HCT116 (cell line): ENCODE measurements around the gene LINGO3. TPM values are rescaled to one million over a fixed set of nuclear protein-coding genes. Genes with fewer than 3 reads are reported as not detected.

Source experiments
- ATAC-seq: fragments of 200-7000 bp; cut with Tn5 transposase; 2 replicates; pipeline ENCODE4 v1.9.1; 2020; ENCODE audit warnings: mild to moderate bottlenecking, moderate library complexity
- BruUV-seq: library from RNA; stranded (reverse); fragments of 400-500 nt; replicated peaks from 2 replicates; lab custom pipeline; 2021; lab: Mats Ljungman, UMichigan
- CTCF ChIA-PET: fragments of 300-600 bp; sonication (Branson Sonifier 250); formaldehyde crosslinking; loops from one replicate; lab custom pipeline; 2021; ENCODE audit warnings: antibody characterized with exemption; lab: Charles Lee
- POLR2A ChIA-PET: fragments of 300-600, 350-600 bp; sonication (Branson Sonifier 250); formaldehyde crosslinking; loops from one replicate; lab custom pipeline; 2021; ENCODE audit warnings: antibody characterized with exemption; lab: Charles Lee
- RAD21 ChIA-PET, 2 experiments: fragments of 300-600 bp; sonication (Branson Sonifier 250); formaldehyde crosslinking; loops; one replicate each; lab custom pipeline; 2023; ENCODE audit warnings: low total read pairs in 2 of 2; ENCODE audit not compliant: uncharacterized antibody in 2 of 2, unreplicated experiment in 2 of 2, low non-redundant PET in 1 of 2; lab: Charles Lee
- DNase-seq: peaks from one replicate; pipeline ENCODE4 v3.0.0-alpha.2; 2010; ENCODE audit warnings: low read depth, low spot score
- H2AFZ ChIP-seq: fragments of 200-600 bp; shearing (Covaris generic), sonication (generic); 2 replicates; pipeline ENCODE4 v1.6.1; 2017; ENCODE audit warnings: low read depth, mixed run types, mixed read lengths, antibody characterized with exemption, low read length; ENCODE audit not compliant: poor library complexity, severe bottlenecking
- H3K27ac ChIP-seq: 2 replicates; pipeline ENCODE4 v1.5.1; 2012; ENCODE audit warnings: low read depth, low read length
- H3K27me3 ChIP-seq: fragments of 200-600 bp; sonication (generic); 2 replicates; pipeline ENCODE4 v1.6.1; 2016; ENCODE audit warnings: mixed run types, low read length, mixed read lengths; ENCODE audit not compliant: insufficient read depth
- H3K36me3 ChIP-seq, 2 experiments: fragments of 200-500 bp in 1 of 2; fragments of 200-600 bp in 1 of 2; sonication (Bioruptor generic) in 1 of 2; sonication (generic) in 1 of 2; 2 replicates each; pipeline versions ENCODE4 v1.5.1 to v1.6.1; 2014 to 2016; ENCODE audit warnings: low read length in 2 of 2, inconsistent platforms in 1 of 2, mixed read lengths in 1 of 2, mixed run types in 1 of 2; ENCODE audit not compliant: insufficient read depth in 2 of 2, control insufficient read depth in 1 of 2
- H3K4me1 ChIP-seq, 2 experiments: fragments of 200-600 bp in 1 of 2; sonication (generic) in 1 of 2; 2 replicates each; pipeline versions ENCODE4 v1.5.1 to v1.6.1; 2012 to 2017; ENCODE audit warnings: low read length in 2 of 2, inconsistent platforms in 1 of 2, mild to moderate bottlenecking in 1 of 2, mixed read lengths in 1 of 2, mixed run types in 1 of 2, moderate library complexity in 1 of 2; ENCODE audit not compliant: insufficient read depth in 2 of 2, control insufficient read depth in 1 of 2
- H3K4me2 ChIP-seq: fragments of 200-600 bp; sonication (generic); 2 replicates; pipeline ENCODE4 v1.6.1; 2017; ENCODE audit warnings: mixed run types, low read length, mixed read lengths
- H3K4me3 ChIP-seq, 2 experiments: fragments of 200-600 bp in 1 of 2; sonication (generic) in 1 of 2; replicated peaks in 1 of 2; 2 replicates each; pipeline ENCODE4 v1.5.1; 2011 to 2016; ENCODE audit warnings: low read length in 2 of 2, control low read depth in 1 of 2, low read depth in 1 of 2, mild to moderate bottlenecking in 1 of 2, mixed read lengths in 1 of 2, mixed run types in 1 of 2
- H3K79me2 ChIP-seq: fragments of 200-600 bp; sonication (generic); 2 replicates; pipeline ENCODE4 v1.6.1; 2017; ENCODE audit warnings: mild to moderate bottlenecking, mixed run types, low read length, moderate library complexity, mixed read lengths; ENCODE audit not compliant: insufficient read depth
- H3K9ac ChIP-seq: fragments of 200-600 bp; sonication (generic); 2 replicates; pipeline ENCODE4 v1.6.1; 2016; ENCODE audit warnings: low read length, mixed read lengths
- H3K9me2 ChIP-seq: fragments of 200-600 bp; sonication (generic), shearing (Covaris generic); 2 replicates; pipeline ENCODE4 v1.6.1; 2017; ENCODE audit warnings: mixed run types, mild to moderate bottlenecking, moderate library complexity; ENCODE audit not compliant: insufficient read depth
- H3K9me3 ChIP-seq, 2 experiments: fragments of 200-500 bp in 1 of 2; fragments of 200-600 bp in 1 of 2; sonication (Bioruptor generic) in 1 of 2; sonication (generic) in 1 of 2; 2 replicates each; pipeline ENCODE4 v1.6.1; 2014 to 2017; ENCODE audit warnings: low read length in 2 of 2, mixed read lengths in 2 of 2, inconsistent platforms in 1 of 2, low read depth in 1 of 2, mild to moderate bottlenecking in 1 of 2, mixed run types in 1 of 2, moderate library complexity in 1 of 2; ENCODE audit not compliant: control insufficient read depth in 1 of 2, insufficient read depth in 1 of 2
- H4K20me1 ChIP-seq: fragments of 200-600 bp; sonication (generic), shearing (Covaris generic); 2 replicates; pipeline ENCODE4 v1.6.1; 2017; ENCODE audit warnings: mixed run types, mild to moderate bottlenecking, moderate library complexity; ENCODE audit not compliant: insufficient read depth
- ATF3 ChIP-seq: IDR thresholded peaks from 2 replicates; pipeline ENCODE4 v1.6.1; 2012
- CBX3 ChIP-seq: IDR thresholded peaks from 2 replicates; pipeline ENCODE4 v1.6.1; 2012; ENCODE audit warnings: low read depth
- CEBPB ChIP-seq: IDR thresholded peaks from 2 replicates; pipeline ENCODE4 v1.6.1; 2012; ENCODE audit warnings: low read depth
- EGR1 ChIP-seq: IDR thresholded peaks from 2 replicates; pipeline ENCODE4 v1.6.1; 2012; ENCODE audit warnings: low read depth
- ELF1 ChIP-seq: IDR thresholded peaks from 2 replicates; pipeline ENCODE4 v1.6.1; 2012; ENCODE audit warnings: low read depth, borderline replicate concordance
- EZH2 ChIP-seq: fragments of 200-600 bp; sonication (generic); IDR thresholded peaks from 2 replicates; pipeline ENCODE4 v1.6.1; 2017; ENCODE audit warnings: antibody characterized with exemption, mixed run types
- EZH2phosphoT487 ChIP-seq: fragments of 200-600 bp; IDR thresholded peaks from 2 replicates; pipeline ENCODE4 v1.6.1; 2018; ENCODE audit warnings: antibody characterized with exemption, borderline replicate concordance
- FOSL1 ChIP-seq: IDR thresholded peaks from 2 replicates; pipeline ENCODE4 v1.6.1; 2012; ENCODE audit warnings: low read depth
- POLR2A ChIP-seq: IDR thresholded peaks from 2 replicates; pipeline ENCODE4 v1.7.0; 2011; ENCODE audit warnings: borderline replicate concordance; ENCODE audit not compliant: insufficient read depth, insufficient read length; ENCODE audit errors: extremely low read depth
- POLR2AphosphoS5 ChIP-seq: IDR thresholded peaks from 2 replicates; pipeline ENCODE4 v1.6.1; 2011; ENCODE audit warnings: mild to moderate bottlenecking, low read depth, low read length, moderate library complexity
- RAD21 ChIP-seq: IDR thresholded peaks from 2 replicates; pipeline ENCODE4 v1.6.1; 2012; ENCODE audit warnings: low read depth, mild to moderate bottlenecking
- TCF7L2 ChIP-seq: IDR thresholded peaks from 2 replicates; pipeline ENCODE4 v1.7.0; 2011; ENCODE audit warnings: borderline replicate concordance, inconsistent platforms; ENCODE audit not compliant: insufficient read depth, insufficient read length; ENCODE audit errors: extremely low read depth
- YY1 ChIP-seq: IDR thresholded peaks from 2 replicates; pipeline ENCODE4 v1.6.1; 2011; ENCODE audit warnings: low read length, low read depth, moderate library complexity, mild to moderate bottlenecking; ENCODE audit not compliant: insufficient replicate concordance; ENCODE audit errors: extremely low read depth
- ZFX ChIP-seq: fragments of 450-650 bp; IDR thresholded peaks from 2 replicates; pipeline ENCODE4 v1.6.1; 2017
- ZNF274 ChIP-seq: fragments of 200-500 bp; sonication (Bioruptor generic); IDR thresholded peaks from 2 replicates; pipeline ENCODE4 v1.6.1; 2014; ENCODE audit warnings: mild to moderate bottlenecking, low read depth, low read length, inconsistent platforms
- intact Hi-C: fragments of 100-400 bp; cut with micrococcal nuclease; formaldehyde crosslinking; loops from 2 replicates; pipeline ENCODE4 v1.10.0; 2022
- total RNA-seq: library from RNA; stranded (reverse); gene quantifications from one replicate; pipeline ENCODE4 v1.2.1, GENCODE V29; 2021; ENCODE audit not compliant: unreplicated experiment
- TF ChIP-seq, protein P1 (sequence below): IDR thresholded peaks from 2 replicates; pipeline ENCODE4 v1.6.1; 2012
- TF ChIP-seq, protein P2 (sequence below): IDR thresholded peaks from 2 replicates; pipeline ENCODE4 v1.6.1; 2012; ENCODE audit warnings: low read depth

LINGO3 gene
- total RNA-seq, 1 experiment from 2014 or later = not detected

GRCh38 chr19:2351591-2351990, 43.6 kb upstream of the LINGO3 start:
- Histone ChIP-seq H3K4me1 (no peaks in the 10 kb centered on the region), H3K9ac (no peak overlapping the region), H4K20me1 (no peaks in the 10 kb centered on the region), H2AFZ (no peak overlapping the region), H3K27ac (no peak overlapping the region), H3K79me2 (no peaks in the 10 kb centered on the region), H3K4me3 (no peak overlapping the region), H3K4me2 (no peak overlapping the region), H3K27me3 (no peaks in the 10 kb centered on the region), H3K9me2 (no peaks in the 10 kb centered on the region), H3K9me3 (no peaks in the 10 kb centered on the region), H3K36me3 (no peaks in the 10 kb centered on the region; a peak in 1 of 4 replicates)
- ChIA-PET POLR2A (no interaction called here), CTCF (no interaction called here), RAD21 (no interaction called here)
- intact Hi-C loops = no loop called here
- ATAC-seq (no peak), DNase-seq (no peak)
- no TSS peak for BruUV-seq
- TF ChIP-seq CBX3 (no peak), ATF3 (no peak), FOSL1 (no peak), POLR2A (no peak), ZFX (no peak), EZH2phosphoT487 (no peak), POLR2AphosphoS5 (no peak), TCF7L2 (no peak), ELF1 (no peak), RAD21 (no peak), EZH2 (no peak), YY1 (no peak), CEBPB (no peak), EGR1 (no peak), ZNF274 (no peak)
- TF ChIP-seq, protein P1, sequence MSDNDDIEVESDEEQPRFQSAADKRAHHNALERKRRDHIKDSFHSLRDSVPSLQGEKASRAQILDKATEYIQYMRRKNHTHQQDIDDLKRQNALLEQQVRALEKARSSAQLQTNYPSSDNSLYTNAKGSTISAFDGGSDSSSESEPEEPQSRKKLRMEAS = no peak
- TF ChIP-seq, protein P2, sequence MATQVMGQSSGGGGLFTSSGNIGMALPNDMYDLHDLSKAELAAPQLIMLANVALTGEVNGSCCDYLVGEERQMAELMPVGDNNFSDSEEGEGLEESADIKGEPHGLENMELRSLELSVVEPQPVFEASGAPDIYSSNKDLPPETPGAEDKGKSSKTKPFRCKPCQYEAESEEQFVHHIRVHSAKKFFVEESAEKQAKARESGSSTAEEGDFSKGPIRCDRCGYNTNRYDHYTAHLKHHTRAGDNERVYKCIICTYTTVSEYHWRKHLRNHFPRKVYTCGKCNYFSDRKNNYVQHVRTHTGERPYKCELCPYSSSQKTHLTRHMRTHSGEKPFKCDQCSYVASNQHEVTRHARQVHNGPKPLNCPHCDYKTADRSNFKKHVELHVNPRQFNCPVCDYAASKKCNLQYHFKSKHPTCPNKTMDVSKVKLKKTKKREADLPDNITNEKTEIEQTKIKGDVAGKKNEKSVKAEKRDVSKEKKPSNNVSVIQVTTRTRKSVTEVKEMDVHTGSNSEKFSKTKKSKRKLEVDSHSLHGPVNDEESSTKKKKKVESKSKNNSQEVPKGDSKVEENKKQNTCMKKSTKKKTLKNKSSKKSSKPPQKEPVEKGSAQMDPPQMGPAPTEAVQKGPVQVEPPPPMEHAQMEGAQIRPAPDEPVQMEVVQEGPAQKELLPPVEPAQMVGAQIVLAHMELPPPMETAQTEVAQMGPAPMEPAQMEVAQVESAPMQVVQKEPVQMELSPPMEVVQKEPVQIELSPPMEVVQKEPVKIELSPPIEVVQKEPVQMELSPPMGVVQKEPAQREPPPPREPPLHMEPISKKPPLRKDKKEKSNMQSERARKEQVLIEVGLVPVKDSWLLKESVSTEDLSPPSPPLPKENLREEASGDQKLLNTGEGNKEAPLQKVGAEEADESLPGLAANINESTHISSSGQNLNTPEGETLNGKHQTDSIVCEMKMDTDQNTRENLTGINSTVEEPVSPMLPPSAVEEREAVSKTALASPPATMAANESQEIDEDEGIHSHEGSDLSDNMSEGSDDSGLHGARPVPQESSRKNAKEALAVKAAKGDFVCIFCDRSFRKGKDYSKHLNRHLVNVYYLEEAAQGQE = no peak
